Hippocampal formation (tissue), 2 donors: ENCODE measurements around the gene PRKG1.
"Not testable (repeated sequence)": the region's sequence is repeated elsewhere in the genome, so short reads cannot be mapped to it uniquely, and the experiment has no call there.

Source experiments
- DNase-seq, 2 donors: peaks; one replicate each; lab custom pipeline; 2025; lab: John Stamatoyannopoulos, UW

The PRKG1 gene

DNA sequence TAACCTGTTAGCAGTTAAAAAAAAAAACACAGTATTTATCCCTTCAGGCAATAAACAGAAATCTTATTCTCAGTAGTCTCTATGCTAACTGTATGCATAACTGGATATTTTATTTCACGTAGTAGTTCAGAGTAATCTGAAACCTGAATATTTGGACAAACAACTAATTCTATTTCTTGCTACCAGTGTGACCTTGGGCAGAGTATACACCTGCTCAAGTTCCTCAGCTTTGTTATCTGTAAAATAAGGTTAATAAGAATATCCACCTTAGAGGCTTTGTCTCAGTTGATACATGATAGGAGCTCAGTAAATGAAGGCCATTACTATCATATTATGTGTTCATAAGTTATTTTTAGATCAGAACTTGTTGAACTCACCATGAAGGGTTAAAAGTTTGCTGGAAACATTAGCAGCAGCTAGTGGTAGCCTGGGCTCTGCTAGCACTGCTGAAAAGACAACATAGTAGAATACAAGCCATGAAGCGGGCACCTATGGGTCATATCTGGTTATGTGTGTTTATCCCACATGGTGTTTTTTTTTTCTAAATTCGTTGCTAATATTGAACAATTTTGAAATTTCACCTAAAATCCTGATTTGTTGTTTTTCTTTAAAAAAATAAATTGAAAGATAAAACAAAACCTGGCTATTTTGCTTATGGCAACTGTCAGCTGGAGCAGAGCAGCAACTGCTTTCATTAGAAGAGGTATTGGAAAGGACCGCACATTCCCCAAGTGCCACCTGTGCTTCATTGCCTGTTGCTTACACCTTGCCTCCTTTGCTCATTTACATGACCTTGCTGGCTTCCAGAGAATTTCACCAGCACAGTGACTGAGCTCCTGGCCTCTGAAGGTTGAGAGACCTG is 303.0 kb downstream of the PRKG1 start:
- DNase-seq, result no peak

DNA sequence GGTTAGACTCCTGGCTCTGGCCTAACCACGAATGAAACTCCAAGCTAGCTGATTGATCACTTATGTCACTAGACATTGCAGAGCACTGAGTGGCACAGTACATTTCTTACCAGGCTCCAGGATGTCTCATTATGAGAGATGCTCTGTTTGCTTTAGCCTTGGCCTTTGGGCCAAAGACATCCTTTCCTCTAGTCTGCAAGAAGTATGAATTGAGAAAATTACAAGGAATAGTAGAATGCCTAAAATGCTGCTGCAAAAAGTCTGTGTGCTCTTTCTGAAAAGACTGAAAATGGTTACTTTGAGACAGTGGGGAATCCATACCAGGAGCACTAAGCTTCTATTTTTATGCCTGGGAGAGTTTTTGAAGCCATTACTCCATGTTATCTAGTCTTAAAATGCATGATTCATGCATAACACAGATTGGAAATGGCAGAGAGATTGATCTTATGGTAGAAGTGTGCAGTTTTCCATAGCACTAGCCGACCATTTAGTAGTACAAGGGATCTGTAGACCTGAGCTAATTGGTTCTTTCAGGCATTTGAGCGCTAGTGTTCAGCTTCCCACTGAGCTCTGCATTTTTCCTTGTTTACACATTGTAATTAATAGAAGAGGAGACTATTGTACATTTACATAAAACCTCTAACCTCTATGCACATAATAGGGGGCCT is 303.8 kb downstream of the PRKG1 start:
- DNase-seq, result no peak

DNA sequence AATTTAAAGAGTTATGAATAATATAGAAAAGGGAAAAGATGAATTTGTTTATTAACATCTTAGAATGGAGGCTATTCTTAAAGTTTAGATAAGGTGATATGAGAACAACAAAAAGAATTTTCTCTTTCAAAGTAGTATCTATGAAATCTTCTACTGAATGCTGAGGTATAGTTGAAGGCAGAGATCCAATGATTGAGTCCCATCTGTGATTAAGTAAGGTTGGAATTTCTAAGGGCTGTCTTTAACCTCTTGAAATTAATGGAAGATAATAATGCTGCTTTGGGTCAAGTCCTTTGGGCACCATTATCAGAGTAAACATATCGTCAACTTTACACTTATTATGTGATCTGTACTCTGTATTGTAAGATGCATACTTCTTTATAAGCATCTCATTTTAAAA is 307.9 kb downstream of the PRKG1 start:
- no peak for DNase-seq

DNA sequence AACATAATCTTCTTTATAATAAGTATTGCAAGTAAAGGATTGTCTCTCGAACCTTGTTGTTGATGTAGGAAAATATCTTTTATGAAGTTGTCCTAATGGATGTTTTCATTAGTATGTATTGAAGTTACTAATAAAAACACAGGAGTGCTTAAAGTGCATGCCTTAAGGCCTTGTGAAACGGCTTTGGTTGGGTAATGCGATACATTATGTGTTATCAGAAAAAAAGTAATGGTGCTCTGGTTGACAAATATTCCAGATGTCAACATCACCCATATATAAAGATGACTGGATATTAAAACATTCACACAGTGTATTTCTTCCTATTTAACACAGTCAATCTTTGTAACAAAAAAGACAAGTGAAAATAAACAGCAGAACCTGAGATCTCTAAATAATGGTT is 310.7 kb downstream of the PRKG1 start:
- DNase-seq, result no peak

DNA sequence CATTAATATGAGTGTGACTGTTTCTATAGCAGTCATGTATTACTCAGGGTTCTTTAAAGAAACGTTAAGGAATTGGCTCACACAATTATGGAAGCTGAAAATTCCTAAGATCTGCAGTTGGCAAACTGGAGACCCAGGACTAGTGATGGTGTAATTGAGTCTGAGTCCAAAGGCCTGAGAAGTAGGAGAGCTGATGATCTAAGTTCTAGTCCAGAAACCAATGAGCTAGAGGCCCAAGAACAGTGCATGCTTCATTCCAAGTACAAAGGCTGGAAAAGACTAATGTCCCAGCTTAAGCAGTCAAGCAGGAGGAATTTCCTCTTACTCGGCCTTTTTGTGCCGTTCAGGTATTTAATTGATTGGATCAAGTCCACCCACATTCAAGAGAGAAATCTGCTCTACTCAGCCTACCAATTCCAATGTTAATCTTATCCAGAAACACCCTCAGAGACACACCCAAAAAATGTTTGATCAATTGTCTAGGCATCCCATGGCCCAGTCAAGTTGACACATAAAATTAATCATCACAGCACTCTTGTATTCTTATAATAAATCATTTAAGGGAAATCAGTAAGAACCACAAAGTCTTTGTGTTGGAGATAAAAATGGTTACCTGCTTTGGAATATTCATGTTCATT is 312.1 kb downstream of the PRKG1 start:
- no peak for DNase-seq

DNA sequence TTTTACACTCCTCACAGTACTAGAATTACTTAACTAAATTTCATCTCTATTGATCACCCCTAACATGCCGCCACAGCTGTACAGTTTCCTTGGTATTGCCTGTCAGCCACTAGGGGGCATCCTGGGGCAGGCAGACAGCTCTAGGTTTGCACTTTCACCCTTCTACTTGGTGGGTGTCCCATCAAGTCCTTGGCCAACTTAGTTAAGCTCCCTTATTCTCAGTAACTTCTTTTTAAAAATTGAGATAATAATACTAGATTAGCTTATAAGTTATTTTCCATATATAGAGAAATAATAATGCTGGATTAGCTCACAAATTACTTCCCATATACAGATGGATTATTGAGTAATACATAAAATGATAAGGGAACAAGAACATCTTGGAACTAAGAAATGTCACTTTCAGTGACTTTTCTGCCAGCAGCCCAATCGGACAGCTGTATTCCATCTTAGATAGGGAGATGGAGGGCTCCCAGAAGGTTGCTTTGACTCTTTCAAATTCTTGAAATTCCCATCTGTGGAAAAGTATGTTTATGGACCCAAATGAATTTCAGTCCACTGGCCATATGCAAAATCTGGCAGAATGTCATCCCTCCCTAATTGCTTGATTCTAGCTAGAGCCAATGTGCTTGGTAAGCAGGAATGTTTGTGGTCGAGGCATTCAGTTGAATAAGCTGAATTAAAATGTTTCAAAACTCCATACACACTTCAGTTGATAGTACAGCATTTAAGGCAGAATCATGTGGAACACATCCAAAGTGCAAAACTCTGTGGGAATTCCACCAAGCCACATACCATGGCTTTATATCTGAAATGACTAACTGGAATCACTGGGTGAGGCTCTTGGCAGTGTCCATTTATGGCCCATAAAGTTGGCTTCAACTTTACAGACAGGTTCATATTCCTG is 315.4 kb downstream of the PRKG1 start:
- peak in 1 of 2 donors; percentile 44 for DNase-seq

DNA sequence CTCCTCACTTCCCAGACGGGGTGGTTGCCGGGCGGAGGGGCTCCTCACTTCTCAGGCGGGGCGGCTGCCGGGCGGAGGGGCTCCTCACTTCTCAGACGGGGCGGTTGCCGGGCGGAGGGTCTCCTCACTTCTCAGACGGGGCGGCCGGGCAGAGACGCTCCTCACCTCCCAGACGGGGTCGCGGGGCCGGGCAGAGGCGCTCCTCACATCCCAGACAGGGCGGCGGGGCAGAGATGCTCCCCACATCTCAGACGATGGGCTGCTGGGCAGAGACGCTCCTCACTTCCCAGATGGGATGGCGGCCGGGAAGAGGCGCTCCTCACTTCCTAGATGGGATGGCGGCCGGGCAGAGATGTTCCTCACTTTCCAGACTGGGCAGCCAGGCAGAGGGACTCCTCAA is 318.7 kb downstream of the PRKG1 start:
- DNase-seq, result not testable (repeated sequence)

DNA sequence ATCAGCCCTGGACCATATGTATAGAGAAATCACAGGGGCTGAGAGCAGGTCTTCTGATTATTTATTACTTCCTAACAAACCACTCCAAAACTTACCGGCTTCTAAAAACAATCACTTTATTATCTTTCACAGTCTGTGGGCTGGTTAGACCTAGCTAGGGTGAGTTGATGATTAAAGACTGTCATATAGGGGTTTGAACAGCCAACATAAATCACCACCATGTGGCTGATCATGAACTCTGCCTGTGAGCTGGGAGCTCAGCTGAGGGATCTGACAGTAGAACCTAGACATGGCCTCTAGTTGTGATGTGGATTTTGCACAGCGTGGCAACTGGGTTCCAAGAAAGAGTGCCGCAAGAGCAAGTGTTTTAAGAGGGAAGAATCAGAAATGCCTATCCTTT is 319.8 kb downstream of the PRKG1 start:
- DNase-seq, result no peak

DNA sequence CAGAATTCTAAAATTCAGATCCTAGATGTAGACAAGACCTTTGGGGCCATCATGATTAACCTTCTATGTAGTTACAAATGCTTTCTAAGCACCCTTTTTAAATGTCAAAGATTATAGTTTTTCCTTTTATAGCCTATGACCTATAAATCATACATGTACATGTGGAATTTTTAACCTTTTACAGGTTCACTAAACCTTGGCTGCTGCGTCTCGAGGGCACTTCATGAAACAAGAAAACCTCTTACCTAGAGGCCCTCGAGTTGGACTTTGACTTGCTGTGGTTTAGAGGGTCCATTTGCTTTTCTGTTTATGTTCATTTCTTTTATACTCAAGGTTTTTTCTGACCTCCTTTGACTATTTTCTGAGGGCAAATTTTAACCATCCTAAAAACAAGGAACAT is 323.0 kb downstream of the PRKG1 start:
- no peak for DNase-seq

DNA sequence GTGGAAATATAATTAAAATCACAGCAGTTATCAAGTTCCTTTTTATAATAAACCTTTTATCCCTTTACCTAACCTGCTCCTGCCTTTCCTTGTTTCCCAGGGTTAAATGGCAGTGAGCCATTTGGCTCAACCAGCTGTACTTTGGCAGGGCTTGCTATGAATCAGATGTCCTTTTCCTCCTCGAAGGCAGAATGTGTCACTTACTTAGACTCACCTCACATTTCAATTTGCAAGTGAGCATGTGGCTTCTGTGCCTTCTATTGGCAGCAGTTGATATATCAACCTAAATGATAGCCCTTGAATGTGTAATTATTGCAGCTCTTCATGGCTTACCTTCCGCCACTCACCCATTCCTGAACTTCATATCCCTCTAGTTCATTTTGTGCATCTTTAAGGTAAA is 323.4 kb downstream of the PRKG1 start:
- peak in 1 of 2 donors; percentile 3 for DNase-seq

DNA sequence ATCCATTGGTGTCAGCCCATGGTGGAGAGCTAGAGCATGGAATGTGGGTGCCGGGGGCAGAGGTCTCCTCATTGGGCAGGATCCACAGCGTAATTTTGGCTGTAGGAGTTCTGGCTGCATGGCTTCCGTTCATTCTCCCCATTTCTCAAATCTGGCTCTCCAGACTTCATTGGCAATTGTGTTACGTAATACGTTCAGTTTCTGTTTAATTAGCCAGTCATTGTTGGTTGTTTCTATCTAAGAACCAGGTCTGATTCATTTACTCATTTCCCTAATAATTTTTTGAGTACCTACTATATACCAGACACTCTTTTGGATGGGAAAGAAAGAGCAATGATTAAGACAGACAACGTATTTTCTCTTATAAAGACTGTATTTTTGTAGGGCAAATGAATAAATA is 325.6 kb downstream of the PRKG1 start:
- no peak for DNase-seq

DNA sequence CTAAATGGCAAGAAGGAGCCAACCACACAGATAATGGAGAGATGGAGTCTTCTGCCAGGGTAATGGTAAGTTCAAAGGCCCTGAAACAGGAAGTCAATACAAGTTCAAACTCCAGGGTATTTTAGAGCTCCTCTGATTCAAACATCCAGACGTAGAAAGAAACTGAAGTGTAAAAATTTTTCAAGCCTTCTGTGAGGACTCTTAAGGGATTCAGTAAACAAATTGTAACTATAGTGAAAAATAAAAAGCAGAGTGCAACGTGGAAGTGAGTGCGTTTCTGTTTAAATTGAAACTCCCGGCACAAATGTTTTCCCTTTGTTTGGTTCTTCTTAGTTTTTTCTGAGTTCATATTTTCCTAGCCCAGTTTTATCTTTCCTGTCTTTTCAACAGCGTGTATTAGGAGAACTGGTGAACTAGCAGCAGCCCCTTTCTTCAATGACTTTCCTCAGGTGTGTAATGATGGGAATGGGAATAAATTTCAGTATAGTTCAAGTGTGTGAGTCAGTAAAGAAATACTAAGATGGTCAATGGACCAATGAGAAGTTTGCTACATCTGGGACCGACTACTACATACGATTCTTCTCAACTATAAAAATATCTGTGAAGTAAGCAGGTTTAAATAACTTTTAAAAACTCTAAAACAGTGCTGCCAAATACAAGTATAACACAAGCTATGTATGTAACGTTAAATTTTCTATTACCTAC is 326.3 kb downstream of the PRKG1 start:
- no peak for DNase-seq

DNA sequence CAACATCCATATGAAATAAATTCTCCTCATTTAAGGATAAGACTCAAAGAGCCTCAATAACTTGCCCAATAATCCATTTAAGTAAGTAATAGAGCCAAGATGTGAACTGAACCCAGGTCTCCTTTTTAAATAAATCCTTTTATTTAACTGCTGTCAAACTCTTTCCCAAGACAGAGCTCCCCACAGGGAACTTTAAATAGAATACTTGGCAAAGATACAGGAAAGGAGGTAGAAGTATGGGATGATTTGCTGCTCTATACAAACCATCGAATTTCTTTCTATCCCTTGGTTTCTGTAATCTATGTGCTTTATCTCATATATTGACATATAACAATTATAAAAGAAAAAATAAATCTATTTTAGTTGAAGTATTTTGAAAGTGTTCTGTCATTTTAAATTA is 329.2 kb downstream of the PRKG1 start:
- DNase-seq, result no peak

DNA sequence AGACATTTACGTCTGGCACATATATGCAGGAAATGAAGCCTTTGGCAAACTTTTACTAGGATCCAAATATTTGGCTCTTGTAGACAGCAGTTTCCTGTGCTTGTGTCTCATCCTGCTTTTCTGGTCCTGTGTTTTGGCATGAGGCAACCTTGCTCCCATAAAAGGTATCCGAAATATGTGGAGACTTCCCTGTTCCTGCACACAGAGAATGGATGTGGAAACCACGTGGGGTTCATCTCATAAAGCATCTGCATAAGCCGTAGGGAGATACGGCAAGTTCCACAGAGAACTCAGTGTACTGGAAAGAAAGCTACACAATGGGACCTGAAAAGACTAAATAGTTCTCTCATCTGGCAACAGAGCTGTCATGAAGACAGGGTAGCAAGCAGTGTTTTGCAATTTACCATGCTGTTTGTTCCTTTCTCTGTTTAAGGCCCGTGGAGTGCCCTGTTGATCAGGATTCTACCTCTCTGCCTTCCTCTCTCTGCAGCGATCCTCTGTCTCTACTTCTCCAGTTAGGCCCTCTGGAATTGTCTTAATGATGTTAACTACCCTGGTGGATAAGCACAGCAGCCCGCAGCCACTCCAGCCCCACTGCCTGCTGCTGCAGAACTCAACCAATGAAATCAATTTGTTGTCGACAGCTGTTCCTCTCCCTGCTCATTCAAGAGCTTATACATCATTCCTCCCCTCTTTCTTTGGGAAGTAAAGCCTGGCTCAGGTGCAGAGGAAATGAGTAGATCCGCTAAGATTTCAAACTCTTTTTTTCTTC is 331.5 kb downstream of the PRKG1 start:
- DNase-seq, result no peak

DNA sequence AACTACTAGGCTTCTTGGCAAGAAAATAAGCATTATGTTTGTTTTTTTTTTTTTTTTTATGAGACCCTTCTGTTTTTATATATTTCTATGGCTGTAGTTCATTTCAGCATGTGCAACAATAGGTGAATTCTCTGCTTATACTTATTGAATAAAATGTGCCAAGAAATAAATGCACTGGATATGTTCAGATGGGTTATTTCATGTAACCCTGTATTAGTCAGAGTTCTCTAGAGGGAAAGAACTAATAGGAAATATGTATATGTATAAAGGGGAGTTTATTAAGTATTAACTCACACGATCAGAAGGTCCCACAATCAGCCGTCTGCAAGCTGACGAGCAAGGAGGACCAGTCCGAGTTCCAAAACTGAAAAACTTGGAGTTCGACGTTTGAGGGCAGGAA is 332.3 kb downstream of the PRKG1 start:
- no peak for DNase-seq

DNA sequence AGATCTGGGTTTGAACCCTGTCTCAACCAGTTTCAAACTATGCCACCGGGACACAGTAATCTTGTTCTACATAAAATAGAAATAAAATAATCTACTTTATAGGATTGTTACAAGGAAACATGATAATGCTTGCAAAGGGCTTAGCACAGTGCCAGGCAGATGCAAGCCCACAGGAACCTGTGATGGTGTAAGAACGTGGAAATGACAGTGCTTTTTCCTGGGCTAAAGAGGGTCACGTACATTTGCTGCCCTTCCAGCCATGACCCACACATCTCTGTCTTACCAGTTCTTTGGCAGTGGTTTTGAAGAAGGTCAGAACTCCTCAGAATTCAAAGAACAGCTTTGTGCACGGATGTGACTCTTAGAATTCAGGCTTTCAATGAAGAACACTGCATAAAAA is 342.2 kb downstream of the PRKG1 start:
- DNase-seq, result no peak

DNA sequence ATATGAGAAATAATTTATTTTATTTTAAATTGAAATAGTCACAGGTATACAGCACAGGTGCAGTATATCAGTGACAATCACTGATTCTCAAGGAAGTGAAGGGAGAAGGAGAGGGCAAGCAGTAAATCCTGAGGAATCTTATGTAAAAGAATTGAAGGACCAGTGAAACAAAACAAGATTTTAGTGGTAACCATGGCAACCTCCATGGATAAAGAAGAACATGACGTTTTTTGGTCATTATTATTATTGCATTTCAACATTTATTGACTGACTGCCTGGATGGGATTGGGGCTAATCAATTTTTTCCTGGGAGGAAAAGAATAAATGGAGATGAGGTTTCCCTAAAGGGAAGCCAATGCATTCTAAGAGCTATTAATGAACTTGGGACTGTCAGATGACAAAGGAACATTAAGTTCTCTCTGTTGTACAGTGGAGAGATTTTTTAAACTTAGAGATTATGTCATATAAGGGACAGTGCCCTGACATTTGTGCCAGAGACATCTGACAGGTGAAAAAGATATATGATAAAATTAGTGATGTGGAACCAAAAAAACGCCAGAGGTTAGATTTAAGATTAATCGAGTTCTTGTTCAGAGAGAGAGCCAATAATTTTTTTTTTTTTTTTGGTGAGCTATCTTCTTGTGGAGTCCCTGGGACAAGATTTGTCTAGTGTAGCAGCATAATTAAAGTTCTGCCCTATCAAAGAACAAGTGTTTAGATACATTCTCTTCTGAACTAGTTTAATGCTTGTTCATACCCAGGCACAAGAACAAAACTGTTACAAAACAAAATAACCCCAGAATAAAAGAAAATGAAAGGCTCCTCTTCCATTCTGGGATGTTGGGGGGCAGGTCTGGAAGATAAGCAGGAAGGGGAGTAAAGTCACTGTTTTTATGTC is 345.2 kb downstream of the PRKG1 start:
- DNase-seq, result no peak

DNA sequence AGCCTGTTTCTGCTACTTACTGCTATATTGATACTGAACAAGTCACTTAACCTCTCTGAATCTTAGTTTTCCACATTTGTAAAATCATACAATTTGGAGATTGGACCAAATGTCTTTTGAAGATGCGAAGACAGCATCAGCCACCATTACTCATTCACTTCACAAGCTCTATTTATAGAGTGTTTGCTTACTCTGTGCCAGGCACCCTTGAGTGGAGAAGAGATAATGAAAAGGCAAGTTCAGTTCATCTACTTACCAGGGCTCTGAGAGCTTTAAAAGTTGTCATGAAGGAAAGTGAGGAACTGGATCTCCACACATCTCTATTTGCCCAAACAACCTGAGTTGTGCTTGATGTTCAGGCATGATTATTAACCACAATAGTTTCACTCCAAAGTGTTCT is 347.6 kb downstream of the PRKG1 start:
- no peak for DNase-seq

DNA sequence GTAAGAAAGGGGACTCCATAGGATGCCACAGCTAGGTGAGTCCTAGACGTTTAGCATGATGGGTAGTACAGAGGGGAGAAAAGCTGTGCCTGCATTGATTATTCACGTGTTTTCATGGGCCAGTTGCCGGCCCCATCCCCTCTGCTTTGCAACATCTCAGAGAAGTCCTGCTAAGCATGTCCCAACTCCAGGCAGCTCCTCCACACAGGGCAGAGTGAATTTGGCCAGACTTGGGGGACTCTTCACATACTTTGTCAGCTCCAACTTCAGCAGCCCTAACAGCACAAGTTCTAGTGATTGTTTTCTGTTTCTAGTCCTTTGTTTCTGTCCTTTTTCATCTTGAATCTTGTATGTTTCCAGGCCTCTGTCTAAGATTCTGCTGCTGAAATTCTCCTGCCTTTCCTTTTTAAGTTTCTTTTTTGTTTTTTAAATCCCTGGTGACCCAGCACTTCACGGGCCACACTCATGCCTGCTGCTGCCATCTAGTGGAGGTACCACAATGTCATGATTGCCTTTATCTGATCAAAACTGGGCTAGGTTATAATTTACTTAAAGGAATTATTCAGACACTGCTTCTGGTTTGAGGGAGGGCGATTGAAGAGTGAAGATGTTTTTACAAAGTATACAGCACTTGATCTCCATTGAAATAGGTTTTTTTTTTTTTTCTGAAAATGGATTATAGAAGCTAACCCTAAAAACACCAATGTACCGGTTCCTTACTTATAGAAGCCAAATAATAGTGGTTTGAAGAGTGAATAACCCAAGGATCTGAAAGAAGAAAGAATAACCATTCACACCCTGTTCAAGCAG is 348.2 kb downstream of the PRKG1 start:
- peak; percentile 9 to 37 for DNase-seq
